Hematopoietic multipotent progenitor cell treated with erythropoietin and hydrocortisone succinate and interleukin-3 and kit ligand, for 17 days (in vitro differentiated cells): Measurements from ENCODE around the gene NKX6-2.
"Not testable (repeated sequence)": the region's sequence is repeated elsewhere in the genome, so short reads cannot be mapped to it uniquely, and the experiment has no call there.

Source experiments
- DNase-seq: peaks from one replicate; pipeline ENCODE4 v3.0.0-alpha.2; 2015; ENCODE audit warnings: low spot score

NKX6-2 gene

DNA sequence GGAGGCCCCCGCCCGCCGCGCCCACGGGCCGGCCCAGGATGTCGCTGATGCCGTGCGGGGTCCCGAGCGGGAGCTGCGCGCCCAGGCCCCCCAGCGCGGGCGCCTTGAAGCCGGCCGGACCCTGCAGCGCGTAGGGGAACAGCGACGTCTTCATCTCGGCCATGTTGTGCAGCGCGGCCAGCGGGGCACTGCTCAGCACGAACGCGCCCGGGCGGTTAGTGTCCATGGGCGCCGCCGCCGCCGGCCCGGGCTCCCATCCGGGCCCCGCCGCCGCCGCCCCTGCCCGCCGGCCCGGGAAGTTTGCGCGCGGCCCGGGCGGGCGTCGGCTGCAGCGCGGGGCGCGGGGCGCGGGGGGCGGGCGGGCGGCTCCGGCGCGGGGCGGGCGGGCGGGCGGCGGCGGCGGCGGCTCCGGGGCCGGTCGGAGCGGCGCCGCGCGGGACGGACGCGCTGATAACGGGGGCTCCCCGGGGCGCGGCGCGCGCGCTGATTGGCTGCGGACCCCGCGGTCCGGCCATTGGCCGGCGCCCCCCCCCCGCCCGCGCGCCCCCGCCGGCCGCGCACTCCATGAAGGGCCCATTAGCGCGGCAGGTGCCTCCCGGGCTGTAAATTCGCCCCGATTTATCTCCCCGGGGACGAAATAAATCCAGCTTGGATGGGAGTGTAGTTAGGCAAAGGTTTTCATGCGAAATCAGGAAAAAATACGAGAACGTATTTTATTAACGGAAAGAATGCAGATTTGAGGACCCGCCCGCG lies at the start of gene NKX6-2:
NKX6-2 (minus strand) TSS at position 425 of the 753 bp plus-strand sequence; CDS start at position 226, 199 bp downstream.
- no peak for DNase-seq

DNA sequence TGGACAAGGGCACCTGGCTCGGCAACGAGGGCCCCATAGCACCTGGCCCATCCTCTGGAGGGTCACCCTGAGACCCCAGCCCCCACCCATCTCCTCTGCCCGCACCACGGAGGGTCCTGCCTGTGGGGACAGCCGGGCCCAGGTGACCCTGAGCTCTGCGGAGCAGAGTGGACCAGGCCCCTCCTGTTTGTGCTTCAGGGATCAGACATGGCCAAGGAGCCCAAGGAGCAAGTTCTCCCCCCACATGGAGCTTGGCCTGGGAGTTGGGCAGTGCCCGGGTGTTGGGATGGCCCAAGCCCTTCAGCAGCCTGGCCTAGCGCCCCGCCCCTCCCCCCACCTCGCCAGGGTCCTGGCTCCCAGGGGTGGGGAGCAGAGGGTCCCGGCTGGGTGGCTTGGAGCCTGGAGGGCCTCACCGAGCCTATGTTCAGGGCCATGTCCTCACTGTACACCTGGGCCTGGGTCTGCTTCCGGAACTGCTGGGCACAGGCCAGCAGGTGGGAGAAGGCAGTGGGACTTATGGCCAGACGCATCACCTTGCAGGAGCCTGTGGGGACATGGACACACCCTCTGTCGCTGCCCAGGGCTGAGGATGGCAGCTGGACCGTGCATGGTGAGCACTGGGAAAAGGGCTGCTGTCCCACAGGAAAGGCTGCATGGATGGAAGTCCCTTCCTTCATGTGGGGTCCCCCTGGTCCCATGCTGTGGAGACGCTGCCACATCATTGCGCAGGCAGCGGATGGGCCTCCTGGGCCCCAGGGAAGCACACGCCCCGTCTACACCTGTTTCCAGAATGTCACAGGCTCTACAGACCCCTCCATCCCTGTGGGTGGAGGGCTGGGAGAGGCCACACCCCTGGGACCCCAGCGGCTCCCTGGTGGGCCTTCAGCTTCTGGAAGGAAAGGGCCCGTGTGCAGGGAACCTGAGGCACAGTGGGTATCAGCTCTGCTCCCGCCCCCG lies 49.2 kb upstream of the NKX6-2 start:
- no peak for DNase-seq

DNA sequence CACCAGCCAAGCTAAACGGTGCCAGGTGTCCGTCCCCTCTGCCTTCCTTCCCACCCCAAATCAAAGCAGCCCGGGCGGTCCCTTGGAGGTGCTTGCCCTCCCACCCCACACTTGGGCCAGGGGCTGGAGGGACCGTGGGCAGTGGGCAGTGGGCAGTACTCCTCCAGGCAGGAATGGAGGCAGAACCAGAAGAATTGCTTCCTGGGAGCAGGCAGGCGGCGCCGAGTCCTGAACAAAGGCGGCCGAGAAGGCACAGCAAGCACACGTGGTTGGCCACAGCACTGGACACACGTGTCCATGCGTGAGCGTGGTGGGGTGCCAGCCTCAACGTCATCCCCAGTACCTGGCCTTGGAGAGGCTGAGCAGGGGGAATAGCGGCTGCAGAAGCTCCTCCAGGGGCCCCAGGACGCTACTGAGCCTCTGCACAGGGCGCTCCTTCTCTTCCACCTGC lies 48.4 kb upstream of the NKX6-2 start:
- no peak for DNase-seq

DNA sequence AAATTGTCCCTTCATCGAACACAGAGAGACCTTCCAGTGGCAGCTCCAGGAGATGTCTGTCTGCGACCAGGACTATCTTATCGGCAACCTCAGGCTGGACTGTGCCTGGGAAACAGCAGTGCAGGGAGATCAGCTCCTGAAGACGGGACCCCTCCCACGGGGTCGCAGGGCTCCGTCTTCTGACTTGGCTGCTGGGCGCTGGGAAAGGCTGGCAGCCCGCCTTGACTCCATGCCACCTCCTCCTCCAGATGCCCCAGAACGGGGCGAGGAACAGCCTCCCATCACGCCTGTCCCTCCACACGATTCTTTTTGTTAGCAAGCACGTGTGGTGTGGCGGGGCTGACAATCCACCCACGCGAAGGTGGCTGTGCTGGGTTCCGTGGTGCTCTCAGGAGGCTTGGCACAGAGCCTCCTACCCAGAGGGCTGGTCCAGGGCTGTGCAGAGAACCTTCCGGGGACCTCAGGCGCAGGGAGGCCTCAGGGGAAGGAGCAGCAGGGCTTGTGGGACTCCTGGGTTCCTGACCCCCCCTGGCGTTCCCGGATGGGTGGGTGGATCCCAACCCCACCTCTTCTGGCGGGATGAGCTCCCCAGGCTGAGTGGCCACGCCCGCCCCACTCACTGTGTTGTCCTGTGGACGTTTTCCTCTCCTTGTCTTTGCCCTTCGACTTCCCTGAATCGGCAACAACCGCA lies 47.6 kb upstream of the NKX6-2 start:
- no peak for DNase-seq

DNA sequence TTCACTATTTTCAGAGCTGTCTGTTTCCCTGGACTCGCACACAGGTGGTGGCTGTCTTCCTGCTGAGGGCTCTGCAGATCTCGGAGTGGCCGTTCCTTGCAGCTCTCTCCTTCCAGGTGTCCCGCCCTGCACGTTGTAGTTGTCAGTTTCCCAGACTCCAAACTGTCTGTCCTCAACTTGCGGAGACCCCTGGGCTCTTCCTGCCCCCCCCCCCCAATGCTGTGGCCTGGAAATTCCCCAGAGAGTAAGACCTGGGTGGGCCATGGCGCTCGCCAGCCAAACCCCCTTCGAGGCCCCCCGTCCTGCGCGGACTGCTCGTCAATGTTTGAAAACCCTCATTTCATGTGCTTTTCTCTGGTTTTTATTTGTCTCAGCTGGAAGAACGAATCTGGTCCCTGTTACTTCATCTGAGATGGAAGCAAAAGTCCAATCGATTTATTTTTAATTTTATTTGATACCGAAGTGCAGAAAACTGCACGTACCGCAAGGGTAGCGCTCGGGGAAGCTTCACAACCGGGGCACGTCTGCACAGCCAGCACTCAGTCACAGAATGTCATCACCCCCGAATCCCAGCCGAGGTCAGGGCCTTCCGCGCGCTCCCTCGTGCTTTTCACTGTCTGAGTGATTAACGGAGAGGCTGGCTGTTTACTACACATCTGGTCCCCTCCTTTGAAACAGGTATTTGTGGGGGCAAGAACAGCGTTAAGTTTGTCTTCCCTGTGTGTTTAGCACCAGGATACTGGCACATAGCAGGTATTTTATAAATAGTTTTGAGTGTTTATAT lies 46.4 kb upstream of the NKX6-2 start:
- DNase-seq = no peak

DNA sequence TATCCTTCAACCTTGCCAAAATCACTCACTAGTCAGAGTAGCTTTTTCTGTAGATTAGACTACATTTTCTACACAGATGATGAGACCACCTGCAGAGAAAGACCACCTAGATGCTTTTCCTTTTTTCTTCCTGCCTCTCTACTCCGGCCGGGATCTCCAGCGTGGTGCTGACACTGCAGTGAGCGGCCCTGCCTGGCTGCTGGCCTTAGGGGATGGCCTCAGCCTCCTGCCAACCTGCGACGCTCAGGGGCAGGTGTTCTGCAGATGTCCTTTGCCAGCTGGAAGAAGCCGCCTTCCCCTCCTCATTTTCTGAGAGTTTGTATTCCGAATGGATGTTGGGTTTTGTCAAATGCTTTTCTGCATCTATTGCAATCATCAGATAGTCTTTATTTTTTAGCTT lies 43.5 kb upstream of the NKX6-2 start:
- DNase-seq = no peak

DNA sequence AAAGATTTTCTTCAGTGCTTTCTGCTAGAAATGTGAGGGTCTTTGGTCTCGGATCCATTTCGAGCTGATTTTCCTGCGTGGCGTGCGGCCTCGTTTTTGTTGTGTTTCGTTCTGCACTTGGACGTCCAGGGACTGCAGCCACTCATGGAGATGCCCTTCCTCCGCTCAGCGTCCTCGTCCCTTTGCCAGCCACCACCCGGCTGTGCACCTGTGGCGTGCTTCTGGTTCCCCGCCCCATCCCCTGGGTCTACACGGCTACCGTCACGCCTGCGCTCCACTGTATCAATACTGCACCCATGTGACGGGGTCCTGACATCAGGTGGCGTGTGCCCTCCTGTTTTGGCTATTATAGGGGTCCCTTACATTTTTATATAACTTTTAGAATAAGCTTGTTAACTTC lies 42.7 kb upstream of the NKX6-2 start:
- DNase-seq = no peak

DNA sequence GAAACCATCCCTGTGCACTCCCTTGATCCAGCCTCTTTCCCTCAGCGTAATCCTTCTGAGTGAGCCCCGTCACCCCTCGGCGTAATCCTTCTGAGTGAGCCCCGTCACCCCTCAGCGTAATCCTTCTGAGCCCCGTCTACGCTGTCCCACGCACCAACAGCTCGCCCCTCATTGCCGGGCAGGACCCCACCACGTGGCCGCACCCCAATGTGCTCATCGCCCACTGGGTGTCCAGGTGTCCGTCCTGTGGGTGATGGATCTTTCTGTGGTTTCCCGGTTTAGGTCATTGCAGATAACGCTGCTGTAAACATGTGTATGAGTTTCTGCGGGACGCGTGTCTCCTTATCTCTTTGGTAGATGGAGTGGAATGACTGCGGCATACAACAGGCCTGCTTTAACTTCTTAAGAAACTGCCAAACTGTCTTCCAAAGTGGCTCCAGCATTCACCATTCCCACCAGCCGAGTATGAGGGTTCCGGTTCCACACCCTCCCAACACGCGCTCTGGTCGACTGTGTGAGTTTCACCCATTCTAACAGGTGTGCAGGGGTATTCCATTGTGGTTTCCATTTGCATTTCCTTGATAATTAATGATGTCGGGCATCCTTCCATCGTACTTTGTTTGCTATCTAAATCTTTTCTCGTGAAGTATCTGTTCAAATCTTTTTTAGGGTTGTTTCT lies 42.1 kb upstream of the NKX6-2 start:
- DNase-seq = no peak

DNA sequence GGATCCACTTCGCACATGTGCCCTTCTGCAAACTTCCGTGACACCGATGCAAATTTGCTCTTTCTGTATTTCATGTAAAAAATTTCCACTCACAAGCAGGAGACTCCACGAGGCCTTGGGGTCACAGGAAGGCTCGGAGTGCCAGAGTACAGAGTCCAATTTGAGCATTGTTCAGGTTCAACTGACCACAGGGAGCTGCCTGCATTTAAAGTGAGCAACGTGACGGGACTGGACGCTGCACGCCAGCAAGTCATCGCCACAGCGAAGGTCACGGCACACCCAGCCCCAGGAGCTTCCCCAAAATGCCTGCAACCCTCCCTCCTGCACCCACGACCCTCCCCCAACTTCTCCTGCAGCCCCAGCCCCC lies 41.5 kb upstream of the NKX6-2 start:
- no peak for DNase-seq

DNA sequence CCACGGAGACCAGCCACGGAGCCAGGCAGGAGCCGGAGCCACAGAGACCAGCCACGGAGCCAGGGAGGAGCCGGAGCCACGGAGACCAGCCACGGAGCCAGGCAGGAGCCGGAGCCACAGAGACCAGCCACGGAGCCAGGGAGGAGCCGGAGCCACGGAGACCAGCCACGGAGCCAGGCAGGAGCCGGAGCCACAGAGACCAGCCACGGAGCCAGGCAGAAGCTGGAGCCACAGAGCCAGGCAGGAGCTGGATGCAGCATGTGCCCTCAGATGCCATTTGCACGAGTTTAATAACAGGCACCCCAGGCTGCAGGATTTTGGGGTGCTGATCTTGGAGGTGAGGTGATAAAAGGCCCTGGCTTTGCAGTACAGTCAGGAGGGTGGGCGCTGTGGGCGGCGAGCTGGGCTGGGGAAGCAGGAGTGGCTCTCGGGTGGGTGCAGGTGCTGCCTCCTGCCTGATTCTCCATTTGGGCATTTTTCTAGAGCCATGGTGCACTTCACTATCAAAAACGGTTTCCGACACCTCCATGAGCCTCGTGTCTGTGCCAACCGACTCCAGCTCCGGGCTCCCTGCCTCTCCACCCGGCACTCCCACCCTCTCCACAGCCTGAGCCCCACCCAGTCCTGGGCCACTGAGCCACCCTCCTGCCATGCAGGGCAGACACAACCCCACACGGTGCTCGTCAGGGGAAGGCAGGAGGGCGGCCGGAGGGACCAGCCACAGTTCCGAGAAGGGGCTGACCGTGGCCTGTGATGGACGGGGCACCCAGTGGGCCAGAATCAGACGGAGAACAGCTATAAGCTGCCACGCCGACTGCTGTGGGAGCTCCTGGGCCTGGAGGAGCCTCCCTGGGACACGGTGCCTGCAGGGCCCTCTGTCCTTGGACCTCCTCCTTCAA lies 40.8 kb upstream of the NKX6-2 start:
- no peak for DNase-seq

DNA sequence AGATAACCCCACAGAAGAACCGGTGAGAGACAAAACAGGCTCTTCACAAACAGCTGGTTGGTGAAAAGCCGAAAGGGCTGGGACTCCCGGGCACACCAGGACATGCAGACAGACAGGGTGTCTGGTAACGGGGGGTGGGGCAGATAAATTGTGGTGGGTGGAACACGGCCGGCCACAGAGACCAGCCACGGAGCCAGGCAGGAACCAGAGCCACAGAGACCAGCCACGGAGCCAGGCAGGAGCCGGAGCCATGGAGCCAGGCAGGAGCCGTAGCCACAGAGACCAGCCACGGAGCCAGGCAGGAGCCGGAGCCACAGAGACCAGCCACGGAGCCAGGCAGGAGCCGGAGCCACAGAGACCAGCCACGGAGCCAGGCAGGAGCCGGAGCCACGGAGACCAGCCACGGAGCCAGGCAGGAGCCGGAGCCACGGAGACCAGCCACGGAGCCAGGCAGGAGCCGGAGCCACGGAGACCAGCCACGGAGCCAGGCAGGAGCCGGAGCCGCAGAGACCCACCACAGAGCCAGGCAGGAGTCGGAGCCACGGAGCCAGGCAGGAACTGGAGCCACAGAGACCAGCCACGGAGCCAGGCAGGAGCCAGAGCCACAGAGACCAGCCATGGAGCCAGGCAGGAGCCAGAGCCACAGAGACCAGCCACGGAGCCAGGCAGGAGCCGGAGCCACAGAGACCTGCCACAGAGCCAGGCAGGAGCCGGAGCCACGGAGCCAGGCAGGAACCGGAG lies 40.0 kb upstream of the NKX6-2 start:
- DNase-seq = not testable (repeated sequence)

DNA sequence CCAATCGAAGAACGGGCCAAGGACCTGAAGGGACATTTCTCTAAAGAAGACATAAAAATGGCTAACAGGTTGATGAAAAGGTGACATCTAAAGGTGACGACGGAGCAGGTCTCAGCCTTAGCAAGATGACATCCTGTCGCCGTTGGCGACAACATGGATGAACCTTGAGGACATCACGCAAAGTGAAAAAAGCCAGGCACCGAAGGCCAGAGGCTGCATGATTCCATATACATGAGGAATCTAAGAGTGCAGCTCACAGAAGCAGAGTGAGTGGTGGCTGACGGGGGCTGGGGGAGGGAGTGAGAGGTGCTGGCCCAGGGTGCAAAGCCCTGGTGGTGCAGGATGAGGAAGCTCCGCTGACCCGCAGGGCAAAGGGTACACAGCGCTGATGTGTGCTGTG lies 34.1 kb upstream of the NKX6-2 start:
- DNase-seq = no peak

DNA sequence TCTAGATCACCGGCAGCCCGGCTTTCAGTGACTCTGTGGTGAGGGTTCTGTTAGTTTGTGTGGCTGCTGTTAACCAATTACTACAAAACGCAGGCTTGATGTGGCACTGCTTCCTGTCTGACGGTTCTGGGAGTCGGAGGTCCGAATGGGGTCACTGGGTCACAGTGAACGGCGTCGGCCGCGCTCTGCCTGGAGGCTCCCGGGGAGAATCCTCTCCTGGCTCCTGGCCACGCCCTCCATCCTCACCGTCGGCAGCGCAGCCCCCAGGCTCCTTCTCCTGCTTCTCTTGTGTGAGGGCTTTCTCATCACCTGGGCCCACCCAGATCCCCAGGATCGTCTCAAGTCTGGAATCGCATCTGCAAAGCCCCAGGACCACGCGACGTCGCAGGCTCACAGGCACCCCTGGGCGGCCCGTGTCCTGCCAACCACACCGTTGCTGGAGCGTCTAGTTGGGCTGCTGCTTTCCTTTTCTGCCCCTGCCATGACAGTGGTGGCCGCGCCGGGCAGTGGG lies 31.8 kb upstream of the NKX6-2 start:
- no peak for DNase-seq

DNA sequence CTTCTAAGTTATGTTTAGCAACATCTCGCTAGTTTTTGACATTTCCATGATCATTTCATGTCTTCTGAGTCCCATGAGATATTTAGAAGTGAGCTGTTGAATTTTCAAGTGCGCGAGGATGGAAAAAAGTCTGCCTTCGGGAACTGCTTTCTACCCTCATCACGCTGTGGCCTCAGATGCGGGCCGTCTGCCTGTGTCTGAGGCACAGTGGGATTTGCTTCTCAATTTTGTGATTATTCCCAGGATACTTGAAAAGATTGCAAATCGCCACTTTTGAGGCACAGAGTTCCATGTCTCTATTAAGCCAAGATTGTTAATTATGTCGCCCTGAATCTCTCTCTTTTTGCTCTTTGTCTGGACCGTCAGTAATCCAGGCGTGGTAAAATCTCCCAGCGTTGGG lies 30.8 kb upstream of the NKX6-2 start:
- DNase-seq = no peak

DNA sequence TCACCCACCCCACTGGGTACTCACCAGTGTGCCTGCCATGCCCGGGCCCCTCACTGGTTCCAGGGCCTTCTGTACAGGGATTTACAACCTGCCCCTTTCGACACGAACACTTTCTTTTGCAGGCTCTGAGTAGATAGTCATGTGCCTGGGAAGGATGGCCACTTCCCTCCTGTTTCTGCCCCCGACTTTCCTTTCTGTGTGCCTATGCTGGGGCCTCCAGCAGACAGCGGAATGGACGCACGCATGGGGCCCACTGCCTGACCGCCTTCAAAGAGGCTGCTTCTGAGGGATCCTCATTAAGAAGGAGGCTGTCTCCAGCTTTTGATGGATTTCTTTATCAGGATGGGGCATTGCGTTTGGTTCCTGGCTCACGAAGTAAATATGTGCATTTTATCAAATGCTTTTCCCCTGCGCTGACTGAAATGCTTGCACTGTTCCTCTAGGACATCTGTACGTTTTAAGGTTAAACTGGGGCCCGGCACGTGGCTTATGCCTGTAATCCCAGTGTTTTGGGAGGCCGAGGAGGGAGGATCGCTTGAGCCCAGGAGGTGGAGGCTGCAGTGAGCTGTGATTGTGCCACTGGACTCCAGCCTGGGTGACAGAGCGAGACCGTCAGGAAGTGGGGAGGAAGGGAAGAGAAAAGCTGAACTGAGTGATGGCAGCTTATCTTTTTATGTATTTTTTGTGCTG lies 29.4 kb upstream of the NKX6-2 start:
- no peak for DNase-seq

DNA sequence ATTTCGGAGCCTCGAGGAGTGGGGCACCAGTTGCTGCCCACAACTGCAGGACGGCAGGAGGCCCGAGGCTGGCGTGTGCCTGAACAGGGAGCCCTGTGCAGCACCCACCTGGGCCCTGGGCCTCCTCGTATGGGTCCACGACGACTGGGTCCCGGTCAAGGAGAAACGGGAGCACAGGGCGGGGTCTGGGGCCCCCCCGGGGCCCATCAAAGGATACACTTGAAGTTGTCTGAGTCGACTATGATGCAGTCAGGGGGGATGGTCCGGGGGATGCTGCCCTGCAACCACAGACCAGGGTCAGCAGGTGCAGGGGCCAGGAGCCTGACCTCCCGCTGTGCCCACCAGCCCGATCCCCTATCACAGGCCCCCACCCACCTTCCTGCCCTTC lies 28.5 kb upstream of the NKX6-2 start:
- no peak for DNase-seq

DNA sequence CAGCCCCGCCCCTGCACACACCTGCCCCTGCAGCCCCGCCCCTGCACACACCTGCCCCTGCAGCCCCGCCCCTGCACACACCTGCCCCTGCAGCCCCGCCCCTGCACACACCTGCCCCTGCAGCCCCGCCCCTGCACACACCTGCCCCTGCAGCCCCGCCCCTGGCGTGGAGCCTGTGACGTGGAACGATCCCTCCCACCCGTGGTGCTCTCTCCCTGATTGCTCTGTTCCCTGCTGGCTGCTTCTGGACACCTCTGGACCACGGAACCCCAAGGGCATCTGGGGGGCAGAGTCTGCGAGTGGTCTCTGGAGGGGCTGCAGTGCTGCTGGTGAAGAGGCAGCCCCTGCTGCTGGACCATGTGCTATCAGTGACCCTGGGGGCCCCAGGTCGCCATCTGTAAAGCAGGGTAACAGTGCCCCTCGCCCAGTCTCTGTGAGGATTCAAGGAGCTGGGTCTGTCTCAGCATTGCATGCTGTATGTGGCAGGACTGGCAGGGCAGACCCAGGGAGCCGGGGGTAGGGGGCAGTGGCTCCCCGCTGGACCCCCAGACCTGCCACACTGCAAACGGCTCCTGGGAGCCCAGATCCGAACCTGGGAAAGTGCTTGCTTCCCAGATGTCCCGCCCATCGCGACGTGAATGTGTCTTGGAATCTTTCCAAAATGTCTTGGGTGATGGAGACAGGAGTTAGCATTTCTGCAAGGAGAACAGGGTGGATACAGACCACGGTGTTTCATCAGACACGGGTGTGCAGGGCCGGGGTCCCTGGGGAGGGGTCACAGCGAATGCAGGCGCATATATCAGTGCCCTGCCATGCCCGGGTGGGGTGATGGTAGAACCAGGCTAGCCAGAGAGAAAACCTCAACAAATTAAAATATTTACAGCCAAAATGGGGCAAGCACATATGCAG lies 27.9 kb upstream of the NKX6-2 start:
- no peak for DNase-seq

DNA sequence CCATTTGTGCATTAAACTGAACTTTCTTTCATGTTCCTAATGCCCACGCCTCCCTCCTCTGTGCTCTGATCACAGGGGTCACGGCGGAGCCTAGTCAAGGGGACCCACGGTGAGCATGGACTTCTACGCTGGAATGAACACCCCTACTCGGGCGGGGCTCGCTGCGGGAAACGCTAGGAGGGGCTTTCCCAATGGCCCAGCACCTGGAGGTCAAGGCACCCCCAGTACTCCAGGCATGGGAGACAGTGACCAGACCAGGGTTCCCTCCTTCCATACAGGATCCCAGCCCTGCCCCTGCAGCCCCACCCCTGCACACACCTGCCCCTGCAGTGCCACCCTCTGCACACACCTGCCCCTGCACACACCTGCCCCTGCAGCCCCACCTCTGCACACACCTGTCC lies 27.1 kb upstream of the NKX6-2 start:
- DNase-seq = no peak
